HG03469 (cell line): ENCODE results near the gene TMPRSS13.

Experiments
- ATAC-seq: cut with Tn5 transposase; IDR thresholded peaks from one replicate; pipeline ENCODE4 v1.9.1; 2021; ENCODE audit warnings: mild to moderate bottlenecking, moderate library complexity, moderate number of reproducible peaks; ENCODE audit not compliant: unreplicated experiment

TMPRSS13 gene

DNA sequence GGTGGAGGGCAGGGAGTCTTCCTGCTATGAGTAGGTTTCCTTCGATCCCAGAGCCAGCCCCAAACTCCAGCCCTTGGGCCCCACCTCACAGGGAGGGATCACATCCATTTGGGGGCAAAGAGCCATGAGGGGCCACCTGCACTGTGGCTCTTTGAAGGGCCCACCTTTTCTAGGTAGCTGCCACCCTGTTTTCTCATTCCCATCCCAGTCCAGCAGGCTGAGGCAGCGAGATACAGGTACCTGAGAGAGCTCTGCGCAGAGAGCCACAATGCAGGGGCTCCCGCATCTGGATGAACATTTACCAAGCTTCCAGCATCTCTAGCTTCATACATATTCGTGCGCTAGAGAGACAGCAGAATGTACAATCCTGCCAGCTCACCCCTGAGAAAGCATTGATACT lies 69.1 kb downstream of the TMPRSS13 start:
- no peak for ATAC-seq

DNA sequence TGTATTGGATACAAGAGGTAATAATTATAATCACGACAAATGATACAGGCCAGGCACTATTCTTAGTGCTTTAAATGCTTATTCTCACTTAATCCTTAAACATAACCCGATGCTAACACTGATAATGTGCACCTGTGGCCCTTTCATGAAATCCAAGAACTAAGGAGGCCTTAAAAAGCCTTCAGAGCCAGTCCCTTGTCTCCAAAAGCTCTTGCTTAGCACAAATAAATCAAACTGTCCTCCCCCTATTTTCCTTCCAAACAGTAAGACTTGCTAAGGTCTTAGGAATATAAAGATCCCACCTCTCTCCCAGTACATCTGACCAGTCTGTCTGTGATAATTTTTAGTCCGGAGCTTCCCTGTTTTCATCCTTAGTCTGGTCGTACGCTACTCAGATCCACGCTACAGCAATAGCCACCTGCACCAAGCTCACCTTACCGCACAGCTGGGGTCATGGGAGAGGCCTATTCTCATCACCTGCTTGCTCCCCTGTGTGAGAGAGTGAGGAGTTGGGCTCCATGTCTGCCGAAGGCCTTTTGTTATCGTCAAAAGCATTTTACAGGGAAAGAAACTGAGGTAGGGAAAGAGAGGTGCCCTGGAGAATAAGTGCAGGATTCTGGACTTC lies 69.6 kb downstream of the TMPRSS13 start:
- ATAC-seq = no peak

DNA sequence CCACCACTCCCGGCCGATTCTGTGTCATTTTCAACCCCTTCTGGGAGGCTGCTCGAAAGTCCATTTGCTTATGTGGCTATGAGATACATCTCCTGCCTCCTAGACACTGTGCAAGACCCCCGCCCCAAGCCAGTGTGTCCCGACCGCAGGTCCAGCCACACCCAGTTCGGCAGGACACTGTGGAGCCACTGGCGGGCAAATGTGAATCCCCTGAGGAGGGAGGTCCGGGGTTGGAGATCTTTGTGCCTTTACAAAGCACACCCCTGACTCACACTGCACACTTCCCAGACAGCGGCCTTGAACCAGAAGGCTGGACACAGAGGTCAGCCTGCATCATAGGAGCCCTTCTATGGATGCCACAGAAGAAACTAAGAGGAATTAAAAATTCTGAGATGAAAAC lies 70.1 kb downstream of the TMPRSS13 start:
- no peak for ATAC-seq

DNA sequence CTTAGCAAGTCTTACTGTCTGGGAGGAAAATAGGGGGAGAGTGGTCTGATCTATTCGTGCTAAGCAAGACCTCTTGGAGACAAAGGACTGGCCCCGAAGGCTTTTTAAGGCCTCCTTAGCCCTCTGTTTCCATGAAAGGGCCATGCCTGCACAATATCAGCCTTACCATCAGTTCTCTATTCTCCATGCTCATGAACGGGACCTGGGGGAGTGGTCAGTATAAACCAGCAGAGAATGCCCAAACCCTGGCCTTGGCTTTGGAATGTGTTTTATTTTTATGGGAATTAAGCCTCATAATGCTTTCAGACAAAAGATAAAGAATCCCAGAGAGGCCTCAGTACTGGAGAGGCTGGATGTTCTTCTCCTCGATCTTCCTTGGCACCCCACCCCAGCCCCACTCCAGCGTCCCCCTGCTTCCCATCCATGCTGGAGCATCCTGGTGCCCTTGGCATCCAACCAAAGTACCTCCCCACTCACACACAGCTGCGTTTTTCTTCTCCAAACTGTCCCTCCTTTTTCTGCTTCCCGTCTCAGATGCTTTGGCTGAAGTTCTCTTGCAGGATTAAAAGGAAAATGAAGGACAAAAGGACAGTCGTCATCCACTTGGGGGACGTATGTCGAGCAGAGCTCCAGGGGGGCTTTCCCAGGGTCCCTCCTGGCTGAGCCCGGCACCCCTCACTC lies 71.3 kb downstream of the TMPRSS13 start:
- ATAC-seq = no peak

DNA sequence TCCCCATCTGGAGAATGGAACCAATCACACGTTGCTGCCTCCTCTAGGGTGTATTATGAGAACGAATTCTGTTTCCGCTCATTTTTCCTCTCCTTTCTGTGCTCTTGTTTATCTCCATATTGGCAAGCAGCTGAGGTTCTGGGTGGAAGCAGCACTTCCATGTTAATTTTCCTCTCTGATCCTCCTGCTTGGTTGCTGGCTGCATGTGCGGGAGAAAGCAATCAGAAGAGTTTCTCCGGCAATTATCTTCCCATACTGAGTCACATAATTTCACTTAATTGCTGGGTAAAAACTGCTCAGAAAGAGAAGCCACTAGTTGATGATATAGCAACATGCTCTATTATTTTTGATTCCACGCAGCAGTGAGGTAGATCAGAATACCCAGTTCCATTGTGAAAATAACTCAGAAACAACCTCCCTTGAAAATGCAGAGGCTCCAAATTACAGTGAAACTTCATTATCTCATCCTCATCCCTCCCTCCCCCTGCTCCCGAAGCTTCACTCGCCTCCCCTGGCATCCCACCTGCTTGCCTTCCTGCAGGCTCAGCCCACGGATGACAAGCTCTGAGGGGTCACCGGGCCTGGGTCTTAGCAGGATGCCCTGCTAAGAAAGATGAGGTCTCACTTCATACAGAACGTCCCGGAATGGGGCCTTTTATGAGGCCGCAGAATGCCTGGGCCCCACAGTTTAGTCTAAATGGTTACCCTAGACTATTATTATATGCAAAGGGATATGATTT lies 73.1 kb downstream of the TMPRSS13 start:
- no peak for ATAC-seq

DNA sequence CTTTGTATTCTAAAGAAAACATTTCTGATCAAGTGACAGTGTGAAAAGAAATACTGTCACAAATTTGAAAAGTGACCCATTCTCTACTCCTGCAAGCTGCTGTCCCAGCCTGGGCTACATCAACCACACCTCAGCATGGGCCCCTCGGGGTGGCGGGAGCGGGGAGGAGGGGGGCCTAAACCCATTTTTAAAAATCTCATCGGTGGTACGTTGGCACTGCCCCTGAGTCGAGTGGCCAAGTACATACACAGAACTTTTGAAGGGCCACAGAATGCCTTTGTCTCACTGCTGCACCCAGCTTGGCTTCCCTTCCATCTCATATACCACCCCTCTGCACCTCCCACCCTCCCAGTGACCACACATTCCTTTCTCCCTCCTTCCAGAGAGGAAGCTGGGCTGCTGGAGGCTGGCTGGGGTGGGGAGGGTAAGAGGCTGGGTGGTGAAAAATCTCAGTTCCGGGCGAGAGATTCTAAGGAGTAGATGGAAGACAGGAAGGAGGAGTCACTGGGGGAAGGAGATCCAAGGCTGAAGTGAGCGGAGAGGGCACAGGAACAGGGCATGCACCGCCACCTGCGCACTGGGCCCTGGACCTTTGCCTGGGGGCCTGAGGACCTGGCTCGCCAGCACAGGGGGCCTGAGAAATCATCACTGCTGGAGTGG lies 73.9 kb downstream of the TMPRSS13 start:
- ATAC-seq = no peak

DNA sequence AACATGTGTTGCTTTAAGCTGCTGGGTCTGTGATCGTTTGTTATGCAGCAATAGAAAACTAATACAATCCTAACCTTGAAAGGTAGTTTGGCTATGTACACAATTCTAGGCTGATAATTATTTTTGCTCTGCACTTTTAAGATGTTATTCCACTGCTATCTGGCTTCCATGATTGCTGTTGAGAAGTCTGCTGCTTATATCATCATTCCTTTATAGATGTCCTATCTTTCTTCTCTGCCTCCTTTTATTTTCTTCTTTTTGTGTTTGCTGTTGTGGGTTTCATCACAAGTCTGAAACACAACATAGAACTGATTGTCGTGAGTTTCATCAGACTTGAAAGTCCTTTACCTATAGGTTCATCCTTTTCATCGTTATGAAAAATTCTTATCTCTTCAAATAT lies 76.9 kb downstream of the TMPRSS13 start:
- no peak for ATAC-seq

DNA sequence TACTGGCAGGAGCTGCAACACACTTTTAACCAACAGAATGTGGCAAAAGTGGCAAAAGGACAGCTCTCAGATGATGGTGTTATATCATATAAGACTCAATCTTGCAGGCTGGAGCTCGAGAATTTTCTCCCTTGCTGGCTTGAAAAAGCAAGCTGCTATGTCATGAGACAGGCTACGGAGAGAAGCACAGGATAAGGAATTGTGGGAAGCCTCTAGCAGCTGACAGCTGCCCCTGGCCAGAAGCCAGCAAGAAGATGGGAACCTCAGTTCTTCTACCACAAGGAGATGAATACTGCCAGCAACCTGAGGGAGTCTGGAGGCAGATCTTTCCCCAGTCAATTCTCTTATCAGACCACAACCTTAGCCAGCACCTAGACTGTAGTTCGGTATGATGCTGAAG lies 77.3 kb downstream of the TMPRSS13 start:
- ATAC-seq = no peak

DNA sequence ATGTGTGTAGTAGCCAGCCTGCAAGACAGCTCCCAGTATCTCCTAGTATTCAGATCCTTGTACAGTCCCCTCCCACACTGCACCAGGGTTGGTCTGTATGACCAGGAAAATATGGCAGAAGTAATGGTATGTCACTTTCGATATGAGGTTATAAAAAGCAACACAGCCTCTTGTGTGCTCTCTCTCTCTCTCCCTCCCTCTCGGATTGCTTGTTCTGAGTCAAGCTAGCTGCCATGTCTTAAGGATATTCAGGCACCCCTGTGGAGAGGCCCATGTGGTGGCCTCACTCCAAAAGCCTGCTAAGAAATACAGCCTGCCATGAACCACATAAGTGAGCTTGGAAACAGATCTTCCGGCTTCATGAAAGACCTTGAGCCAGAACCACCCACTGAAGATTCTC lies 78.1 kb downstream of the TMPRSS13 start:
- ATAC-seq = no peak
